HG03175 (cell line): ENCODE measurements around the gene LMF1.

Experiments
- ATAC-seq: cut with Tn5 transposase; IDR thresholded peaks from one replicate; pipeline ENCODE4 v1.9.1; 2021; ENCODE audit warnings: mild to moderate bottlenecking, moderate library complexity; ENCODE audit not compliant: unreplicated experiment

The LMF1 gene

GRCh38 chr16:931626-932500 lies 38.9 kb downstream of the LMF1 start:
- ATAC-seq, result no peak

- no peak for ATAC-seq
Measured at GRCh38 chr16:931171-931570, 39.6 kb downstream of the LMF1 start.

- no peak for ATAC-seq
Measured at GRCh38 chr16:930511-930910, 40.3 kb downstream of the LMF1 start.

GRCh38 chr16:930076-930475 lies 40.7 kb downstream of the LMF1 start:
- no peak for ATAC-seq

- no peak for ATAC-seq
Measured at GRCh38 chr16:929227-930073, 41.3 kb downstream of the LMF1 start.

GRCh38 chr16:928526-928925 lies 42.3 kb downstream of the LMF1 start:
- no peak for ATAC-seq

- ATAC-seq, result no peak
Measured at GRCh38 chr16:927931-928330, 42.9 kb downstream of the LMF1 start.

- no peak for ATAC-seq
Measured at GRCh38 chr16:927406-927805, 43.4 kb downstream of the LMF1 start.

GRCh38 chr16:926715-927114 lies 44.1 kb downstream of the LMF1 start:
- ATAC-seq, result no peak

GRCh38 chr16:924806-925205 lies 46.0 kb downstream of the LMF1 start:
- ATAC-seq, result no peak

GRCh38 chr16:924063-924462 lies 46.7 kb downstream of the LMF1 start:
- ATAC-seq, result no peak

GRCh38 chr16:923184-923583 lies 47.6 kb downstream of the LMF1 start:
- no peak for ATAC-seq

GRCh38 chr16:922051-922450 lies 48.7 kb downstream of the LMF1 start:
- no peak for ATAC-seq

- ATAC-seq, result no peak
Measured at GRCh38 chr16:921321-921905, 49.4 kb downstream of the LMF1 start.

- ATAC-seq, result no peak
Measured at GRCh38 chr16:920717-921116, 50.1 kb downstream of the LMF1 start.

- no peak for ATAC-seq
Measured at GRCh38 chr16:920051-920681, 50.6 kb downstream of the LMF1 start.

- ATAC-seq, result no peak
Measured at GRCh38 chr16:919658-920050, 51.1 kb downstream of the LMF1 start.

GRCh38 chr16:918741-919657 lies 51.8 kb downstream of the LMF1 start:
- no peak for ATAC-seq

GRCh38 chr16:918068-918467 lies 52.7 kb downstream of the LMF1 start:
- ATAC-seq, result no peak

- no peak for ATAC-seq
Measured at GRCh38 chr16:917591-918061, 53.2 kb downstream of the LMF1 start.
